ENCODE data around the gene C7orf57. TPM values are rescaled to one million over a fixed set of nuclear protein-coding genes. Genes with fewer than 3 reads are reported as not detected.
A peak's percentile ranks its signal among the peaks of the same experiment; 100 is the strongest.

C7orf57 gene
- total RNA-seq, 1 experiment from 2014 or later = not detected

- no peaks in the 10 kb centered on the region for H3K9me3 Mint-ChIP-seq (ENCODE audit: unreplicated experiment)
- no peak for DNase-seq
- no peaks in the 10 kb centered on the region for H3K9me3 ChIP-seq
- H3K36me3 Mint-ChIP-seq (ENCODE audit: insufficient read depth, unreplicated experiment) = peaks cover 17% of the 10 kb centered on the region
- TF ChIP-seq CTCF (IDR thresholded peaks at IDR 0.05; ENCODE audit: insufficient read depth in 1 of 2, low read depth in 1 of 2, low read length in 1 of 2, severe bottlenecking in 1 of 2, unreplicated experiment in 1 of 2) = no peak
- H3K4me3 ChIP-seq (ENCODE audit: low read depth, low read length) = no peak overlapping the region
- peaks cover 25% of the 10 kb centered on the region for H3K4me1 Mint-ChIP-seq (ENCODE audit: low read depth, unreplicated experiment)
- BruUV-seq (replicated peaks) = no TSS peak
- ChIA-PET CTCF (no interaction called here), POLR2A (no interaction called here)
- H3K4me1 ChIP-seq = peaks cover 34% of the 10 kb centered on the region
- H3K27ac Mint-ChIP-seq (ENCODE audit: unreplicated experiment) = no peak overlapping the region
- H3K4me3 Mint-ChIP-seq (ENCODE audit: unreplicated experiment) = no peak overlapping the region
- intact Hi-C loops (cut with micrococcal nuclease; ENCODE audit: unreplicated experiment) = no loop called here
- H3K36me3 ChIP-seq (ENCODE audit: control insufficient read depth, insufficient read depth, low read length) = no peaks in the 10 kb centered on the region
- no peaks in the 10 kb centered on the region for H3K27me3 ChIP-seq (replicated peaks; ENCODE audit: control insufficient read depth, insufficient read depth, low read length)
- no peaks in the 10 kb centered on the region for H3K27me3 Mint-ChIP-seq (ENCODE audit: insufficient read depth, unreplicated experiment)
Measured at GRCh38 chr7:48085942-48086341, 50.6 kb downstream of the C7orf57 start.

GRCh38 chr7:48087349-48087748, 52.0 kb downstream of the C7orf57 start:
- peak overlapping the region; percentile 48 for H3K27ac Mint-ChIP-seq (ENCODE audit: unreplicated experiment)

GRCh38 chr7:48088559-48089045, 53.3 kb downstream of the C7orf57 start:
- H3K4me1 Mint-ChIP-seq (ENCODE audit: low read depth, unreplicated experiment) = peaks cover 26% of the 10 kb centered on the region
- ChIA-PET POLR2A (interaction anchor here (0.6 to 1.9 kb wide), 8 partner anchors 13 to 507 kb away, joined by 3 to 11 read pairs (median 4); partner anchors contain the start of gene PKD1L1), CTCF (interaction anchor here (0.6 to 2.2 kb wide), 10 partner anchors 21 to 144 kb away, joined by 3 to 15 read pairs (median 3); no protein-coding TSS in a partner anchor)
- H3K4me3 Mint-ChIP-seq (ENCODE audit: unreplicated experiment) = peak overlapping the region; percentile 85
- Histone ChIP-seq H3K4me1 (peaks cover 34% of the 10 kb centered on the region), H3K9me3 (no peaks in the 10 kb centered on the region), H3K4me3 (ENCODE audit: low read depth, low read length) (peak overlapping the region; percentile 68), H3K27me3 (replicated peaks; ENCODE audit: control insufficient read depth, insufficient read depth, low read length) (no peaks in the 10 kb centered on the region), H3K36me3 (ENCODE audit: control insufficient read depth, insufficient read depth, low read length) (no peaks in the 10 kb centered on the region; the same call in 1 of the 2 replicates)
- H3K36me3 Mint-ChIP-seq (ENCODE audit: insufficient read depth, unreplicated experiment) = peaks cover 27% of the 10 kb centered on the region
- H3K9me3 Mint-ChIP-seq (ENCODE audit: unreplicated experiment) = no peaks in the 10 kb centered on the region
- DNase-seq = peak; percentile 84 to 98
- no TSS peak for BruUV-seq (replicated peaks)
- H3K27ac Mint-ChIP-seq (ENCODE audit: unreplicated experiment) = peak overlapping the region; percentile 94
- TF ChIP-seq CTCF (IDR thresholded peaks at IDR 0.05; ENCODE audit: insufficient read depth in 1 of 2, low read depth in 1 of 2, low read length in 1 of 2, severe bottlenecking in 1 of 2, unreplicated experiment in 1 of 2) = no peak
- intact Hi-C loops (cut with micrococcal nuclease; ENCODE audit: unreplicated experiment) = loop anchor here (1.0 to 2.0 kb wide), 6 partner anchors 22 to 110 kb away; partner anchors contain the start of genes C7orf57 and HUS1
- H3K27me3 Mint-ChIP-seq (ENCODE audit: insufficient read depth, unreplicated experiment) = no peaks in the 10 kb centered on the region

More at GRCh38 chr7:48087349-48087748, 52.0 kb downstream of the C7orf57 start:
- no peaks in the 10 kb centered on the region for H3K9me3 ChIP-seq
- DNase-seq = no peak
- BruUV-seq (replicated peaks) = no TSS peak
- H3K4me1 Mint-ChIP-seq (ENCODE audit: low read depth, unreplicated experiment) = peaks cover 26% of the 10 kb centered on the region
- no peak for TF ChIP-seq CTCF (IDR thresholded peaks at IDR 0.05; ENCODE audit: insufficient read depth in 1 of 2, low read depth in 1 of 2, low read length in 1 of 2, severe bottlenecking in 1 of 2, unreplicated experiment in 1 of 2)
- no peaks in the 10 kb centered on the region for H3K9me3 Mint-ChIP-seq (ENCODE audit: unreplicated experiment)
- no peaks in the 10 kb centered on the region; the same call in 1 of the 2 replicates for H3K36me3 ChIP-seq (ENCODE audit: control insufficient read depth, insufficient read depth, low read length)
- intact Hi-C loops (cut with micrococcal nuclease; ENCODE audit: unreplicated experiment) = no loop called here
- peaks cover 27% of the 10 kb centered on the region for H3K36me3 Mint-ChIP-seq (ENCODE audit: insufficient read depth, unreplicated experiment)
- CTCF ChIA-PET = interaction anchor here (1.1 kb wide), 1 partner anchor 25 kb away, joined by 3 read pairs; no protein-coding TSS in a partner anchor
- H3K4me3 ChIP-seq (ENCODE audit: low read depth, low read length) = no peak overlapping the region
- H3K27me3 ChIP-seq (replicated peaks; ENCODE audit: control insufficient read depth, insufficient read depth, low read length) = no peaks in the 10 kb centered on the region
- no peaks in the 10 kb centered on the region for H3K27me3 Mint-ChIP-seq (ENCODE audit: insufficient read depth, unreplicated experiment)
- POLR2A ChIA-PET = no interaction called here
- peaks cover 34% of the 10 kb centered on the region for H3K4me1 ChIP-seq
- H3K4me3 Mint-ChIP-seq (ENCODE audit: unreplicated experiment) = peak overlapping the region; percentile 85
